Stimulated activated CD4-positive, alpha-beta T cell treated with anti-CD3 and anti-CD28 coated beads, Interleukin-2, amount 100 ng/mL, for 24 hours (primary cell): ENCODE measurements around the gene NRARP.
A peak's percentile ranks its signal among the peaks of the same experiment; 100 is the strongest.

Source experiments
- DNase-seq, 2 donors: peaks; one replicate each; pipeline ENCODE4 v3.0.0-alpha.2; 2020

NRARP gene

GRCh38 chr9:137296670-137297664 lies 5.1 kb downstream of the NRARP start:
- DNase-seq: no peak

GRCh38 chr9:137295849-137296669 lies 6.0 kb downstream of the NRARP start:
- DNase-seq: no peak

GRCh38 chr9:137295238-137295811 lies 6.7 kb downstream of the NRARP start:
- peak; percentile 58 to 69 for DNase-seq

GRCh38 chr9:137294681-137295237 lies 7.3 kb downstream of the NRARP start:
- peak in 1 of 2 donors; percentile 40 for DNase-seq

GRCh38 chr9:137294091-137294680 lies 7.9 kb downstream of the NRARP start:
- peak in 1 of 2 donors; percentile 39 for DNase-seq

- no peak for DNase-seq
Measured at GRCh38 chr9:137293482-137294090, 8.5 kb downstream of the NRARP start.

- no peak for DNase-seq
Measured at GRCh38 chr9:137293094-137293481, 9.0 kb downstream of the NRARP start.

GRCh38 chr9:137286975-137287383 lies 15.1 kb downstream of the NRARP start:
- DNase-seq: peak; percentile 21 to 38

GRCh38 chr9:137281345-137282116 lies 20.5 kb downstream of the NRARP start:
- no peak for DNase-seq

- peak in 1 of 2 donors; percentile 33 for DNase-seq
Measured at GRCh38 chr9:137280474-137281344, 21.4 kb downstream of the NRARP start.

- no peak for DNase-seq
Measured at GRCh38 chr9:137279741-137280473, 22.2 kb downstream of the NRARP start.

GRCh38 chr9:137278721-137279711 lies 23.1 kb downstream of the NRARP start:
- DNase-seq: no peak

- no peak for DNase-seq
Measured at GRCh38 chr9:137278061-137278701, 23.9 kb downstream of the NRARP start.

GRCh38 chr9:137277329-137278041 lies 24.6 kb downstream of the NRARP start, which contains the start of gene TOR4A:
Gene TOR4A (plus strand): TSS chr9:137277726. CDS start chr9:137278690, 964 bp downstream.
- peak; percentile 42 to 55 for DNase-seq

- DNase-seq: no peak
Measured at GRCh38 chr9:137276473-137277328, 25.4 kb downstream of the NRARP start.
